B cell (primary cell): ENCODE measurements around the gene MTHFSD. TPM values are rescaled to one million over a fixed set of nuclear protein-coding genes. Genes with fewer than 3 reads are reported as not detected.

Experiments used
- ATAC-seq: fragments of 200-7000 bp; cut with Tn5 transposase; one replicate; pipeline ENCODE4 v1.10.0; 2021; ENCODE audit warnings: low read depth, mild to moderate bottlenecking, moderate number of reproducible peaks, moderate library complexity
- CTCF ChIA-PET: fragments of 350-600 bp; sonication (Branson Sonifier 250); formaldehyde crosslinking; loops from one replicate; lab custom pipeline; 2021; ENCODE audit warnings: antibody characterized with exemption, inconsistent platforms; lab: Charles Lee
- POLR2A ChIA-PET: fragments of 350-600 bp; sonication (Branson Sonifier 250); formaldehyde crosslinking; loops from one replicate; lab custom pipeline; 2021; ENCODE audit warnings: antibody characterized with exemption; lab: Charles Lee
- DNase-seq: peaks from one replicate; pipeline ENCODE4 v3.0.0; 2013
- H2AFZ ChIP-seq: 2 replicates; pipeline ENCODE4 v1.6.1; 2012; ENCODE audit warnings: mild to moderate bottlenecking, low read depth, low read length; ENCODE audit not compliant: insufficient read depth, poor library complexity, severe bottlenecking
- H3K27ac ChIP-seq, 2 donors: 1 replicate in 1 of 2; 2 replicates in 1 of 2; pipeline ENCODE4 v1.5.1; 2012 to 2013; ENCODE audit warnings: low read length in 2 of 2, mild to moderate bottlenecking in 2 of 2, moderate library complexity in 1 of 2
- H3K27me3 ChIP-seq, 4 experiments: fragments of 200-600 bp in 1 of 4; sonication (generic) in 1 of 4; replicated peaks in 1 of 4; 1 replicate in 2 of 4; 2 replicates in 2 of 4; pipeline versions ENCODE4 v1.6.1 to v1.7.0; 2013 to 2016; ENCODE audit warnings: low read length in 3 of 4, mild to moderate bottlenecking in 2 of 4, mixed read lengths in 1 of 4, moderate library complexity in 1 of 4; ENCODE audit not compliant: insufficient read depth in 4 of 4, control insufficient read depth in 3 of 4; ENCODE audit errors: control extremely low read depth in 1 of 4
- H3K36me3 ChIP-seq, 2 experiments: replicated peaks in 1 of 2; 1 replicate in 1 of 2; 2 replicates in 1 of 2; pipeline versions ENCODE4 v1.6.1 to v1.7.1; 2013; ENCODE audit warnings: low read length in 1 of 2; ENCODE audit not compliant: insufficient read depth in 2 of 2, control insufficient read depth in 1 of 2; ENCODE audit errors: control extremely low read depth in 1 of 2, extremely low read depth in 1 of 2
- H3K4me1 ChIP-seq, 2 donors: fragments of 200-600 bp in 1 of 2; sonication (generic) in 1 of 2; 1 replicate in 1 of 2; 2 replicates in 1 of 2; pipeline versions ENCODE4 v1.5.1 to v1.6.1; 2013 to 2017; ENCODE audit warnings: low read length in 2 of 2; ENCODE audit not compliant: control insufficient read depth in 2 of 2, insufficient read depth in 2 of 2
- H3K4me2 ChIP-seq: replicated peaks from 2 replicates; pipeline ENCODE3; 2012; ENCODE audit warnings: mild to moderate bottlenecking, low read depth, low read length; ENCODE audit not compliant: poor library complexity, severe bottlenecking
- H3K4me3 ChIP-seq, 5 experiments: fragments of 200-600 bp in 1 of 5; sonication (generic) in 1 of 5; 1 replicate in 3 of 5; 2 replicates in 2 of 5; pipeline versions ENCODE4 v1.5.1 to v1.7.0; 2011 to 2016; ENCODE audit warnings: low read length in 4 of 5, mild to moderate bottlenecking in 4 of 5, low read depth in 2 of 5, control low read depth in 1 of 5, moderate library complexity in 1 of 5; ENCODE audit not compliant: insufficient read depth in 1 of 5; ENCODE audit errors: control extremely low read depth in 1 of 5, extremely low read depth in 1 of 5
- H3K79me2 ChIP-seq: fragments of 200-600 bp; sonication (generic); one replicate; pipeline ENCODE4 v1.6.0; 2016; ENCODE audit warnings: low read length; ENCODE audit not compliant: control insufficient read depth, insufficient read depth
- H3K9ac ChIP-seq: fragments of 200-600 bp; sonication (generic); 2 replicates; pipeline ENCODE4 v1.6.1; 2017; ENCODE audit warnings: mild to moderate bottlenecking, low read length, moderate library complexity
- H3K9me3 ChIP-seq, 3 donors: one replicate each; pipeline versions ENCODE4 v1.6.1 to v1.7.1; 2013; ENCODE audit warnings: low read length in 2 of 3; ENCODE audit not compliant: control insufficient read depth in 2 of 3, insufficient read depth in 1 of 3; ENCODE audit errors: control extremely low read depth in 1 of 3
- H4K20me1 ChIP-seq: 2 replicates; pipeline ENCODE4 v1.6.0; 2012; ENCODE audit warnings: mild to moderate bottlenecking, low read length; ENCODE audit not compliant: insufficient read depth, control insufficient read depth, poor library complexity, severe bottlenecking
- H3K27ac Mint-ChIP-seq: one replicate; pipeline ENCODE4 v1.8.0; 2021; ENCODE audit warnings: mixed read lengths
- H3K27me3 Mint-ChIP-seq: one replicate; pipeline ENCODE4 v1.8.0; 2021; ENCODE audit warnings: mixed read lengths
- H3K4me1 Mint-ChIP-seq: one replicate; pipeline ENCODE4 v1.8.0; 2021; ENCODE audit warnings: mixed read lengths
- H3K4me3 Mint-ChIP-seq: one replicate; pipeline ENCODE4 v1.8.0; 2021; ENCODE audit warnings: mixed read lengths
- H3K9me3 Mint-ChIP-seq: one replicate; pipeline ENCODE4 v1.8.0; 2022; ENCODE audit warnings: mixed read lengths; ENCODE audit not compliant: insufficient read depth
- CTCF ChIP-seq: fragments of 200-600 bp; IDR thresholded peaks from one replicate; pipeline ENCODE4 v1.8.0; 2022; ENCODE audit warnings: antibody characterized with exemption, mild to moderate bottlenecking
- EZH2 ChIP-seq: IDR thresholded peaks from 2 replicates; pipeline ENCODE4 v1.6.1; 2012; ENCODE audit warnings: borderline replicate concordance, low read depth, mild to moderate bottlenecking, moderate library complexity, low read length; ENCODE audit not compliant: insufficient read depth, poor library complexity, severe bottlenecking
- WGBS: methylation state at CpG from one replicate; pipeline ENCODE4 v1.1.5; 2013; ENCODE audit warnings: missing lambda C conversion rate; ENCODE audit not compliant: insufficient coverage; 5-methylcytosine and 5-hydroxymethylcytosine counted together
- intact Hi-C: fragments of 100-400 bp; cut with micrococcal nuclease; formaldehyde crosslinking; loops from one replicate; pipeline ENCODE4 v1.10.0; 2022
- polyA plus RNA-seq: library from polyadenylated mRNA; depleted of rRNA; stranded (reverse); fragments of >200 nt; gene quantifications from 2 replicates; pipeline ENCODE4 v1.2.3, GENCODE V29; 2012
- total RNA-seq, 2 donors: library from RNA; stranded (reverse); fragments of 120-200 nt in 1 of 2; gene quantifications; 1 replicate in 1 of 2; 2 replicates in 1 of 2; pipeline versions ENCODE4 v1.2.3 to v1.2.4, GENCODE V29; 2013 to 2022

MTHFSD gene
- total and polyA plus RNA-seq, 2 donors (not counting 1 experiment from before 2014, with no cell fraction given), result 21.5 to 42.0 TPM

- Histone ChIP-seq H3K4me3 (no peak overlapping the region), H3K27ac (no peak overlapping the region), H3K9me3 (peaks cover 0 to 13% (median 0%) of the 10 kb centered on the region in 3 donors), H3K9ac (no peak overlapping the region), H3K79me2 (no peaks in the 10 kb centered on the region), H2AFZ (no peak overlapping the region), H3K4me1 (no peaks in the 10 kb centered on the region), H3K27me3 (peaks cover 0 to 55% (median 32%) of the 10 kb centered on the region in 4 experiments), H3K4me2 (no peak overlapping the region), H4K20me1 (no peaks in the 10 kb centered on the region), H3K36me3 (no peaks in the 10 kb centered on the region)
- ChIA-PET POLR2A (no interaction called here), CTCF (no interaction called here)
- TF ChIP-seq EZH2 (no peak), CTCF (no peak)
- ATAC-seq (no peak), DNase-seq (no peak)
- no peaks in the 10 kb centered on the region for H3K4me1 Mint-ChIP-seq
- H3K9me3 Mint-ChIP-seq, result no peaks in the 10 kb centered on the region
- intact Hi-C loops, result no loop called here
- no peak overlapping the region for H3K4me3 Mint-ChIP-seq
- H3K27me3 Mint-ChIP-seq, result peaks cover 76% of the 10 kb centered on the region
- H3K27ac Mint-ChIP-seq, result no peak overlapping the region
- WGBS, result 88% methylated on average over 10 of the region's 13 CpGs
Observed at GRCh38 chr16:86490859-86491639, 64.0 kb downstream of the MTHFSD start.

GRCh38 chr16:86485746-86486145 is 69.3 kb downstream of the MTHFSD start:
- no peak overlapping the region for H3K4me3 Mint-ChIP-seq
- no peak overlapping the region for H3K4me2 ChIP-seq
- WGBS, result 89% methylated on average over 3 of the region's 3 CpGs
- H3K27ac ChIP-seq, result no peak overlapping the region
- DNase-seq (no peak), ATAC-seq (no peak)
- H3K27me3 ChIP-seq, result peaks cover 0 to 22% (median 5%) of the 10 kb centered on the region in 4 experiments
- H3K4me1 ChIP-seq, result no peaks in the 10 kb centered on the region
- no peak overlapping the region for H3K9ac ChIP-seq
- peaks cover 49% of the 10 kb centered on the region for H3K27me3 Mint-ChIP-seq
- H3K4me3 ChIP-seq, result no peak overlapping the region
- no peak overlapping the region for H2AFZ ChIP-seq
- intact Hi-C loops, result no loop called here
- H3K4me1 Mint-ChIP-seq, result no peaks in the 10 kb centered on the region
- H3K9me3 Mint-ChIP-seq, result peaks cover 3% of the 10 kb centered on the region
- H3K36me3 ChIP-seq, result no peaks in the 10 kb centered on the region
- no peak for TF ChIP-seq CTCF
- TF ChIP-seq EZH2, result no peak
- CTCF ChIA-PET, result no interaction called here
- POLR2A ChIA-PET, result no interaction called here
- H3K9me3 ChIP-seq, result peaks cover 0 to 22% (median 12%) of the 10 kb centered on the region in 3 donors
- H3K27ac Mint-ChIP-seq, result no peak overlapping the region
- H3K79me2 ChIP-seq, result no peaks in the 10 kb centered on the region
- H4K20me1 ChIP-seq, result no peaks in the 10 kb centered on the region
